HEK293 (cell line): ENCODE data around the gene VEGFA.

Experiments used
- GLIS1 ChIP-seq: fragments of 450-650 bp; formaldehyde crosslinking; IDR thresholded peaks from 2 replicates; pipeline ENCODE4 v1.5.1; 2016; ENCODE audit warnings: missing biosample characterization, missing genetic modification characterization
- IKZF3 ChIP-seq: fragments of 450-650 bp; IDR thresholded peaks from 2 replicates; pipeline ENCODE4 v1.5.0; 2018; ENCODE audit warnings: missing biosample characterization, mild to moderate bottlenecking, missing genetic modification characterization, moderate library complexity
- KLF1 ChIP-seq: fragments of 450-650 bp; formaldehyde crosslinking; IDR thresholded peaks from 2 replicates; pipeline ENCODE4 v1.5.1; 2016; ENCODE audit warnings: missing biosample characterization, missing genetic modification characterization
- PRDM2 ChIP-seq: fragments of 450-650 bp; formaldehyde crosslinking; IDR thresholded peaks from 2 replicates; pipeline ENCODE4 v1.5.1; 2016; ENCODE audit warnings: missing biosample characterization, missing genetic modification characterization, borderline replicate concordance
- ZBTB10 ChIP-seq: fragments of 450-650 bp; formaldehyde crosslinking; IDR thresholded peaks from 2 replicates; pipeline ENCODE4 v1.5.1; 2016; ENCODE audit warnings: missing biosample characterization, missing genetic modification characterization
- ZBTB11 ChIP-seq: fragments of 450-650 bp; formaldehyde crosslinking; conservative IDR thresholded peaks from 2 replicates; pipeline ENCODE4 v1.5.1; 2016; ENCODE audit warnings: low read depth, missing biosample characterization, missing genetic modification characterization
- ZNF10 ChIP-seq: fragments of 450-650 bp; formaldehyde crosslinking; IDR thresholded peaks from 2 replicates; pipeline ENCODE4 v1.5.1; 2017; ENCODE audit warnings: missing biosample characterization, missing genetic modification characterization
- ZNF133 ChIP-seq: fragments of 450-650 bp; formaldehyde crosslinking; IDR thresholded peaks from 2 replicates; pipeline ENCODE4 v1.5.1; 2016; ENCODE audit warnings: missing biosample characterization, missing genetic modification characterization
- ZNF169 ChIP-seq: fragments of 450-650 bp; formaldehyde crosslinking; IDR thresholded peaks from 2 replicates; pipeline ENCODE4 v1.5.1; 2016; ENCODE audit warnings: missing biosample characterization, missing genetic modification characterization
- ZNF174 ChIP-seq: fragments of 450-650 bp; formaldehyde crosslinking; IDR thresholded peaks from 2 replicates; pipeline ENCODE4 v1.5.0; 2017; ENCODE audit warnings: missing biosample characterization, mild to moderate bottlenecking, missing genetic modification characterization
- ZNF2 ChIP-seq: fragments of 450-650 bp; formaldehyde crosslinking; IDR thresholded peaks from 2 replicates; pipeline ENCODE4 v1.5.1; 2016; ENCODE audit warnings: missing biosample characterization, missing genetic modification characterization
- ZNF214 ChIP-seq: fragments of 450-650 bp; formaldehyde crosslinking; IDR thresholded peaks from 2 replicates; pipeline ENCODE4 v1.5.1; 2017; ENCODE audit warnings: missing biosample characterization, mild to moderate bottlenecking, missing genetic modification characterization, borderline replicate concordance
- ZNF24 ChIP-seq: fragments of 450-650 bp; formaldehyde crosslinking; IDR thresholded peaks from 2 replicates; pipeline ENCODE4 v1.5.1; 2016; ENCODE audit warnings: missing biosample characterization, missing genetic modification characterization
- ZNF26 ChIP-seq: fragments of 450-650 bp; formaldehyde crosslinking; IDR thresholded peaks from 2 replicates; pipeline ENCODE4 v1.5.1; 2016; ENCODE audit warnings: missing biosample characterization, missing genetic modification characterization
- ZNF292 ChIP-seq: fragments of 450-650 bp; formaldehyde crosslinking; IDR thresholded peaks from 2 replicates; pipeline ENCODE4 v1.5.1; 2016; ENCODE audit warnings: low read depth, missing biosample characterization, missing genetic modification characterization, borderline replicate concordance
- ZNF423 ChIP-seq: fragments of 450-650 bp; formaldehyde crosslinking; IDR thresholded peaks from 2 replicates; pipeline ENCODE4 v1.5.1; 2016; ENCODE audit warnings: missing biosample characterization, missing genetic modification characterization
- ZNF624 ChIP-seq: fragments of 450-650 bp; formaldehyde crosslinking; IDR thresholded peaks from 2 replicates; pipeline ENCODE4 v1.5.1; 2017; ENCODE audit warnings: missing biosample characterization, missing genetic modification characterization
- ZNF645 ChIP-seq: fragments of 450-650 bp; formaldehyde crosslinking; IDR thresholded peaks from 2 replicates; pipeline ENCODE4; 2016; ENCODE audit warnings: missing biosample characterization, missing genetic modification characterization
- ZNF692 ChIP-seq: fragments of 450-650 bp; formaldehyde crosslinking; IDR thresholded peaks from 2 replicates; pipeline ENCODE4 v1.5.1; 2016; ENCODE audit warnings: missing biosample characterization, missing genetic modification characterization
- ZNF747 ChIP-seq: fragments of 450-650 bp; formaldehyde crosslinking; IDR thresholded peaks from 2 replicates; pipeline ENCODE4 v1.5.1; 2016; ENCODE audit warnings: missing biosample characterization, missing genetic modification characterization
- ZSCAN18 ChIP-seq: fragments of 450-650 bp; formaldehyde crosslinking; IDR thresholded peaks from 2 replicates; pipeline ENCODE4 v1.5.1; 2016; ENCODE audit warnings: missing biosample characterization, missing genetic modification characterization

VEGFA gene

GRCh38 chr6:43771210-43771857, 1.3 kb downstream of the VEGFA start (continued):
- TF ChIP-seq PRDM2 (tag by site-specific recombination) (no peak), ZNF423 (tag by site-specific recombination) (0 out of 2 replicates have a peak, but pooled peaks have one; percentile 29), ZNF26 (tag by site-specific recombination) (no peak), GLIS1 (tag by site-specific recombination) (peak; percentile 77), ZNF2 (tag by site-specific recombination) (peak; percentile 65), ZBTB11 (tag by site-specific recombination) (no peak), ZNF133 (no peak), ZNF692 (tag by site-specific recombination) (0 out of 2 replicates have a peak, but pooled peaks have one; percentile 54), ZNF624 (tag by site-specific recombination) (no peak), ZNF645 (peak; percentile 61; the same call in 1 of the 2 replicates), ZNF292 (tag by site-specific recombination) (no peak), ZSCAN18 (tag by site-specific recombination) (no peak), ZNF747 (tag by site-specific recombination) (no peak), ZNF10 (0 out of 2 replicates have a peak, but pooled peaks have one; percentile 9), ZNF169 (no peak), ZBTB10 (tag by site-specific recombination) (peak; percentile 90), IKZF3 (tag by site-specific recombination) (peak; percentile 33; the same call in 1 of the 2 replicates), ZNF174 (tag by site-specific recombination) (no peak), KLF1 (peak; percentile 72), ZNF24 (tag by site-specific recombination) (peak; percentile 51), ZNF214 (no peak)
